ENCODE data around the gene SOCS1. TPM values are rescaled to one million over a fixed set of nuclear protein-coding genes. Genes with fewer than 3 reads are reported as not detected.

Gene SOCS1
- total and polyA plus RNA-seq, 9 of the 15 experiments (the other 6 are each of a cell fraction or from before 2014, with no cell fraction given): 0.04 to 7.5 (median 2.3) TPM

- TF ChIP-seq ZNF217 (CRISPR knock-in tag; IDR thresholded peaks at IDR 0.05) (no peak), ZNF165 (CRISPR knock-in tag; IDR thresholded peaks at IDR 0.05; ENCODE audit: borderline replicate concordance) (no peak), ZFX (CRISPR knock-in tag; IDR thresholded peaks at IDR 0.05) (peak; percentile 82), MAFG (tag; conservative IDR thresholded peaks at IDR 0.05) (no peak), IRF2 (CRISPR knock-in tag; IDR thresholded peaks at IDR 0.05) (peak; percentile 93; the same call in 1 of the 2 replicates), FOSL1 (tag; conservative IDR thresholded peaks at IDR 0.05) (peak; percentile 62), MAX (CRISPR knock-in tag; IDR thresholded peaks at IDR 0.05) (peak; percentile 51), SMARCE1 (IDR thresholded peaks at IDR 0.05) (0 out of 2 replicates have a peak, but pooled peaks have one; percentile 15), PRPF4 (IDR thresholded peaks at IDR 0.05; ENCODE audit: insufficient read depth, low read depth, low read length, poor library complexity, severe bottlenecking) (no peak), KDM2B (CRISPR knock-in tag; IDR thresholded peaks at IDR 0.05) (0 out of 2 replicates have a peak, but pooled peaks have one; percentile 35), REST (IDR thresholded peaks at IDR 0.05; ENCODE audit: borderline replicate concordance) (peak; percentile 91), REST (CRISPR knock-in tag; IDR thresholded peaks at IDR 0.05; ENCODE audit: low read depth) (no peak), ZBTB2 (IDR thresholded peaks at IDR 0.05) (no peak), KLF13 (tag; IDR thresholded peaks at IDR 0.05; ENCODE audit: borderline replicate concordance, low read depth) (peak; percentile 89), EP400 (IDR thresholded peaks at IDR 0.05) (peak; percentile 63; the same call in 1 of the 2 replicates), TCF3 (CRISPR knock-in tag; IDR thresholded peaks at IDR 0.05) (peak; percentile 30; the same call in 1 of the 2 replicates), XRCC4 (IDR thresholded peaks at IDR 0.05; ENCODE audit: extremely low read depth, insufficient read depth, insufficient read length) (no peak), NRF1 (conservative IDR thresholded peaks at IDR 0.05 in 1 of 2, IDR thresholded peaks at IDR 0.05 in 1 of 2) (peak; percentile 86 to 89)
These were observed at the start of gene SOCS1 (continued) for GRCh38 chr16:11255737-11256660.

Measured in K562 (cell line).